ENCODE measurements around the gene DEXI. TPM values are rescaled to one million over a fixed set of nuclear protein-coding genes. Genes with fewer than 3 reads are reported as not detected.

DEXI gene
- total RNA-seq, 1 experiment from 2014 or later = 28.3 TPM

DNA sequence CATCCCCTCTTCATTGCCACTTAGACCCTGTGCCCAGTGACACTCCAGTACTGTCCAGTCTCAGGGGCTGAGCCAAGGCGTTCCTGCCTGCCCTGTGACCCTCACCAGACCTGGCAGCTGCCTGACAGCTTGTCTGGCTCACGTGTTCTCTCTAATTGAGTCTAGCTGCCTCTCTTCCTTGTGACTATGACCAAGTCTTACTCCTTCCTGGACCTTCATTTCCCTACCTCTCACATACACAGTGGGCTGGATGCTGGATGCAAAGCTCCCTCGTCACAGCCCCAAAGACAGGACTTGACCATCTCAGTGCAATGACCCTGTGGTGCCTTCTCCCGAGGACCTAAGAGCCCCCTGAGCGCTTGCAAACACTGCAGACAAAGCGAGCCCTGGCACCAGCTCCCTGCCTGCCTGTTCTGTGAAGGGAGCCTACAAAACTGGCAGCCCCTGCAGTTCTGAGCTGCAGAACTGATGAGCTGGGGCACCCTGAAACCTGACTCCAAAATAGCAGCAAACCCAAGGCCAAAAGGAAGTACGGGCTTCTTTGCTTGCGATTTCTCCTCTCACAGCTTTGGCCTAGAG is 1.7 kb downstream of the DEXI start:
- Histone ChIP-seq H3T11ph (ENCODE audit: low read length) (no peak overlapping the region), H3K79me2 (ENCODE audit: insufficient read depth, low read length) (no peaks in the 10 kb centered on the region; the same call in 1 of the 2 replicates), H2BK20ac (ENCODE audit: low read depth, low read length, poor library complexity, severe bottlenecking) (no peak overlapping the region), H3K23ac (ENCODE audit: insufficient read length, low read depth, low read length) (no peak overlapping the region), H2BK120ac (ENCODE audit: low read depth, low read length, poor library complexity, severe bottlenecking) (no peak overlapping the region), H3K4me2 (ENCODE audit: insufficient read depth, insufficient read length, low read length) (peak overlapping the region; percentile 65), H2BK12ac (ENCODE audit: insufficient read length, low read depth, low read length) (no peak overlapping the region), H3K4me1 (ENCODE audit: insufficient read depth, low read length) (peaks cover 3% of the 10 kb centered on the region; the same call in 1 of the 2 replicates), H2AFZ (ENCODE audit: low read length) (no peak overlapping the region), H3K4ac (ENCODE audit: low read depth, low read length) (no peak overlapping the region), H2AK5ac (ENCODE audit: insufficient read length, low read length) (no peak overlapping the region), H3K27me3 (ENCODE audit: insufficient read depth, low read length) (no peaks in the 10 kb centered on the region), H4K5ac (ENCODE audit: insufficient read length, low read depth, low read length) (no peak overlapping the region), H3K9ac (ENCODE audit: extremely low read depth, insufficient read length, low read length) (peak overlapping the region; percentile 2), H2BK15ac (ENCODE audit: low read depth, low read length) (no peak overlapping the region), H3K14ac (ENCODE audit: insufficient read depth, low read length) (no peak overlapping the region), H3K9me3 (ENCODE audit: control insufficient read depth, low read depth, low read length) (no peaks in the 10 kb centered on the region), H3K79me1 (ENCODE audit: insufficient read depth, low read depth, low read length, poor library complexity, severe bottlenecking) (peaks cover 6% of the 10 kb centered on the region), H4K8ac (replicated peaks; ENCODE audit: insufficient read length, low read depth, low read length) (no peak overlapping the region), H3K56ac (ENCODE audit: insufficient read length, low read depth, low read length) (no peak overlapping the region), H2BK5ac (ENCODE audit: insufficient read length, low read length) (no peak overlapping the region), H3K27ac (ENCODE audit: insufficient read length, low read depth, low read length) (no peak overlapping the region), H4K20me1 (ENCODE audit: control insufficient read depth, insufficient read depth, insufficient read length) (no peaks in the 10 kb centered on the region), H3K23me2 (ENCODE audit: insufficient read length, low read depth, low read length, poor library complexity, severe bottlenecking) (peaks cover 11% of the 10 kb centered on the region), H4K91ac (ENCODE audit: insufficient read length, low read depth, low read length) (no peak overlapping the region), H3K18ac (ENCODE audit: insufficient read length, low read depth, low read length) (no peak overlapping the region)
- peaks cover 35 to 40% of the 10 kb centered on the region in 2 experiments for H3K4me1 Mint-ChIP-seq
- no peak overlapping the region for H3K27ac Mint-ChIP-seq
- H3K9me3 Mint-ChIP-seq = no peaks in the 10 kb centered on the region
- no CpG with 5 or more reads among the region's 8 CpGs for WGBS (ENCODE audit: extremely low coverage, insufficient read length, low lambda C conversion rate)
- peaks cover 8 to 26% (median 14%) of the 10 kb centered on the region in 3 experiments; a peak in 6 of 7 replicates for H3K36me3 Mint-ChIP-seq (ENCODE audit: insufficient read depth in 1 of 3, low read depth in 3 of 3)
- peak overlapping the region; percentile 87 to 95 for H3K4me3 Mint-ChIP-seq
- no peaks in the 10 kb centered on the region; the same call in 1 of the 2 replicates for H3K27me3 Mint-ChIP-seq (ENCODE audit: low read depth)
- no peak for DNase-seq
- TF ChIP-seq, protein P1, sequence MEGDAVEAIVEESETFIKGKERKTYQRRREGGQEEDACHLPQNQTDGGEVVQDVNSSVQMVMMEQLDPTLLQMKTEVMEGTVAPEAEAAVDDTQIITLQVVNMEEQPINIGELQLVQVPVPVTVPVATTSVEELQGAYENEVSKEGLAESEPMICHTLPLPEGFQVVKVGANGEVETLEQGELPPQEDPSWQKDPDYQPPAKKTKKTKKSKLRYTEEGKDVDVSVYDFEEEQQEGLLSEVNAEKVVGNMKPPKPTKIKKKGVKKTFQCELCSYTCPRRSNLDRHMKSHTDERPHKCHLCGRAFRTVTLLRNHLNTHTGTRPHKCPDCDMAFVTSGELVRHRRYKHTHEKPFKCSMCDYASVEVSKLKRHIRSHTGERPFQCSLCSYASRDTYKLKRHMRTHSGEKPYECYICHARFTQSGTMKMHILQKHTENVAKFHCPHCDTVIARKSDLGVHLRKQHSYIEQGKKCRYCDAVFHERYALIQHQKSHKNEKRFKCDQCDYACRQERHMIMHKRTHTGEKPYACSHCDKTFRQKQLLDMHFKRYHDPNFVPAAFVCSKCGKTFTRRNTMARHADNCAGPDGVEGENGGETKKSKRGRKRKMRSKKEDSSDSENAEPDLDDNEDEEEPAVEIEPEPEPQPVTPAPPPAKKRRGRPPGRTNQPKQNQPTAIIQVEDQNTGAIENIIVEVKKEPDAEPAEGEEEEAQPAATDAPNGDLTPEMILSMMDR (conservative IDR thresholded peaks at IDR 0.05) = no peak

All from H9 (cell line).